Thoracic aorta (tissue), 2 donors: ENCODE results near the gene ETV1. TPM values are rescaled to one million over a fixed set of nuclear protein-coding genes. Genes with fewer than 3 reads are reported as not detected.

Experiments
- ATAC-seq: fragments of 150-250 bp; one replicate; pipeline ENCODE4 v1.8.0; 2017; ENCODE audit warnings: low read depth; ENCODE audit not compliant: insufficient number of reproducible peaks, low FRiP score
- DNase-seq: peaks from one replicate; pipeline ENCODE4 v3.0.0-alpha.2; 2020; ENCODE audit warnings: low spot score
- H3K27ac ChIP-seq, 2 donors: fragments of 200-600 bp; sonication (generic); 1 replicate in 1 of 2; 2 replicates in 1 of 2; pipeline ENCODE4 v1.5.1; 2016; ENCODE audit warnings: mild to moderate bottlenecking in 2 of 2, moderate library complexity in 2 of 2
- H3K27me3 ChIP-seq: fragments of 200-600 bp; sonication (generic); replicated peaks from 2 replicates; pipeline ENCODE4 v1.6.0; 2016; ENCODE audit warnings: mild to moderate bottlenecking; ENCODE audit not compliant: insufficient read depth
- H3K36me3 ChIP-seq: fragments of 200-600 bp; sonication (generic); one replicate; pipeline ENCODE4 v1.5.1; 2016
- H3K4me1 ChIP-seq, 2 donors: fragments of 200-600 bp; sonication (generic); 1 replicate in 1 of 2; 2 replicates in 1 of 2; pipeline versions ENCODE4 v1.5.1 to v1.6.0; 2016; ENCODE audit warnings: low read depth in 2 of 2, mild to moderate bottlenecking in 1 of 2; ENCODE audit not compliant: control insufficient read depth in 1 of 2
- H3K4me3 ChIP-seq: fragments of 200-600 bp; sonication (generic); 2 replicates; pipeline ENCODE4 v1.5.1; 2016; ENCODE audit warnings: mild to moderate bottlenecking
- H3K9me3 ChIP-seq: fragments of 200-600 bp; sonication (generic); 2 replicates; pipeline ENCODE4 v1.5.1; 2016
- total RNA-seq, 2 donors: library from RNA; depleted of rRNA; stranded (reverse); fragments of >200 nt; gene quantifications; one replicate each; pipeline versions ENCODE4 v1.1.0 to v1.2.3, GENCODE V29; 2016
- TF ChIP-seq, protein P1 (sequence below): fragments of 200-600 bp; sonication (generic); IDR thresholded peaks from one replicate; pipeline ENCODE4 v1.5.1; 2019; ENCODE audit warnings: antibody characterized with exemption

Gene ETV1
- total RNA-seq, 2 donors from 2014 or later = 5.9 to 8.7 TPM

DNA sequence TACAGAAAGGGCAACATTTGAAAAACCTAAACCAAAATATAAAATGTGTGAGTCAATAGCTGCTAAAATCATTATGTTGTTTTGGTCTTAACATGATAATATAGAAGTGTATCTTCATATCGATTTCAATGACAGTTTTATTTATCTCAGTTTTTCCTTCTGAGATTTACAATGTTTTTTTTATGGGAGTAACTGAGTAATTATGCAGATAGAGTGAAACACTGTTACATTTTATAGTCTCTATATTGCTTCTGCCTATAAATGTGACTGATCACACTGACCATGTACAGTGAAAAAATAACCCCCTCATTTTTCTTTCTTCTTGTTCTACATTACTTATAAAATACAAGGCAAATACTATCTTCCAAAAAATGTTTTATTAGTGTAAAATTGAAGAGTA is 81.6 kb downstream of the ETV1 start:
- Histone ChIP-seq H3K4me3 (no peak overlapping the region), H3K27me3 (no peaks in the 10 kb centered on the region), H3K9me3 (no peaks in the 10 kb centered on the region), H3K27ac (no peak overlapping the region), H3K36me3 (no peaks in the 10 kb centered on the region), H3K4me1 (no peaks in the 10 kb centered on the region)
- ATAC-seq = no peak
- DNase-seq = no peak
- TF ChIP-seq, protein P1, sequence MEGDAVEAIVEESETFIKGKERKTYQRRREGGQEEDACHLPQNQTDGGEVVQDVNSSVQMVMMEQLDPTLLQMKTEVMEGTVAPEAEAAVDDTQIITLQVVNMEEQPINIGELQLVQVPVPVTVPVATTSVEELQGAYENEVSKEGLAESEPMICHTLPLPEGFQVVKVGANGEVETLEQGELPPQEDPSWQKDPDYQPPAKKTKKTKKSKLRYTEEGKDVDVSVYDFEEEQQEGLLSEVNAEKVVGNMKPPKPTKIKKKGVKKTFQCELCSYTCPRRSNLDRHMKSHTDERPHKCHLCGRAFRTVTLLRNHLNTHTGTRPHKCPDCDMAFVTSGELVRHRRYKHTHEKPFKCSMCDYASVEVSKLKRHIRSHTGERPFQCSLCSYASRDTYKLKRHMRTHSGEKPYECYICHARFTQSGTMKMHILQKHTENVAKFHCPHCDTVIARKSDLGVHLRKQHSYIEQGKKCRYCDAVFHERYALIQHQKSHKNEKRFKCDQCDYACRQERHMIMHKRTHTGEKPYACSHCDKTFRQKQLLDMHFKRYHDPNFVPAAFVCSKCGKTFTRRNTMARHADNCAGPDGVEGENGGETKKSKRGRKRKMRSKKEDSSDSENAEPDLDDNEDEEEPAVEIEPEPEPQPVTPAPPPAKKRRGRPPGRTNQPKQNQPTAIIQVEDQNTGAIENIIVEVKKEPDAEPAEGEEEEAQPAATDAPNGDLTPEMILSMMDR = no peak

DNA sequence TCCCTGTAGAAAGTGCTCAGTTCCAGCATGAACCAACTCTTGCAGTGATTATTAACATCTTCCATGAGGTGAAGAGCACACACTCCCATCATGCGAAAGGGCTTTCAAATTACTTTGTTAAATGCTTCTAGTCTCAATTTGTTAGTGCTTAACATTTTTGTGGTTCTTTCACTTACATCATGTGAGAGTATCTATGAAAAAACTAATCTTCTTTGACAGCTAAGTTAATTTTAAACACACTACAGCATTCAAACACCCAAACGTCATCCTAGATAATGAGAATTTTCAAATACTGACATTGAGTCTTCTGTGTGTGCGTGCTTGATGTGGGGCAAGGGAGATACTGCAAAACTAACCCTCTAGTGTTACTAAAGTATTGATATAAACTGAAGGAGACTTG is 84.8 kb downstream of the ETV1 start:
- H3K9me3 ChIP-seq = no peaks in the 10 kb centered on the region
- no peaks in the 10 kb centered on the region for H3K36me3 ChIP-seq
- no peaks in the 10 kb centered on the region for H3K27me3 ChIP-seq
- no peak overlapping the region for H3K27ac ChIP-seq
- ATAC-seq (no peak), DNase-seq (no peak)
- no peak overlapping the region for H3K4me3 ChIP-seq
- TF ChIP-seq, protein P1 = no peak
- no peaks in the 10 kb centered on the region for H3K4me1 ChIP-seq

DNA sequence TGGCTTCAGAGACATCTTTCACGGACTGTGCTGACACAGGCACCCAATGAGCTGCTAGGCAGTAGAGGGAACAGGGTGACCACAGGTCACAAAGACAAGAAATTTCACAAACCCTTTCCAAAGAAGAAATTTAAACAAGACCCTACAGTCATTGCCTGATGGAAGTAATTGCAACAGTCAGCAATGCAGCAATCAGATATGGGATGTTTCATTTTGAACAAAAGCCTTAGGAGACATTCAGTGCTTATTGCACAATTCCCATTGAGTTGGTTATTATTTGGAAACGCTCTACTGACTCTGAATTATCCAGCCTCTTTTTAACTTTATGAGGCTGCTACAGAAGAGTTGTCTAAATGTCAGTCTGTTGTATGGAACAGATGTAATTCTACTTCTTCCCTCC is 85.5 kb downstream of the ETV1 start:
- DNase-seq (no peak), ATAC-seq (no peak)
- Histone ChIP-seq H3K27me3 (no peaks in the 10 kb centered on the region), H3K4me3 (no peak overlapping the region), H3K9me3 (no peaks in the 10 kb centered on the region), H3K27ac (no peak overlapping the region), H3K4me1 (no peaks in the 10 kb centered on the region), H3K36me3 (no peaks in the 10 kb centered on the region)
- TF ChIP-seq, protein P1 = no peak

DNA sequence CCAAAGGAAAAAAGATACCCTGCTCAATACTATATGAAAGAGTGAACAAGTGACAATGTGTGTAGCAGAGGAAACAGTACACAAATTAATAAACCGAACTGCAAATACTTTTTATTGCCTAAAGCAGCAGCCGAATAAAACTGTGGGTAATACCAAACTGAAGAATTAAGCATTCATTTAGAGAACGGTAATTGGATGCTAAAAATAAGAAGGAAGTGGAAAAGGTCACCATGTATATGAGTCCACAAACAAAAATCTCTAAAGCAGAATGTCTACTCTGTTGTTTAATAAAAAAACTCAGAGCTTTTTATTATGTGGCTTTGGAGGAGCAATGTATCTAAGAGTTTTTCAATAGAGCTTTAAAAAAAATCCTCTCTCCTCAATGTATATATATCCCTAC is 87.9 kb downstream of the ETV1 start:
- no peaks in the 10 kb centered on the region for H3K36me3 ChIP-seq
- ATAC-seq (no peak), DNase-seq (no peak)
- TF ChIP-seq, protein P1 = no peak
- H3K9me3 ChIP-seq = no peaks in the 10 kb centered on the region
- H3K4me1 ChIP-seq = no peaks in the 10 kb centered on the region
- no peaks in the 10 kb centered on the region for H3K27me3 ChIP-seq
- no peak overlapping the region for H3K27ac ChIP-seq
- no peak overlapping the region for H3K4me3 ChIP-seq

DNA sequence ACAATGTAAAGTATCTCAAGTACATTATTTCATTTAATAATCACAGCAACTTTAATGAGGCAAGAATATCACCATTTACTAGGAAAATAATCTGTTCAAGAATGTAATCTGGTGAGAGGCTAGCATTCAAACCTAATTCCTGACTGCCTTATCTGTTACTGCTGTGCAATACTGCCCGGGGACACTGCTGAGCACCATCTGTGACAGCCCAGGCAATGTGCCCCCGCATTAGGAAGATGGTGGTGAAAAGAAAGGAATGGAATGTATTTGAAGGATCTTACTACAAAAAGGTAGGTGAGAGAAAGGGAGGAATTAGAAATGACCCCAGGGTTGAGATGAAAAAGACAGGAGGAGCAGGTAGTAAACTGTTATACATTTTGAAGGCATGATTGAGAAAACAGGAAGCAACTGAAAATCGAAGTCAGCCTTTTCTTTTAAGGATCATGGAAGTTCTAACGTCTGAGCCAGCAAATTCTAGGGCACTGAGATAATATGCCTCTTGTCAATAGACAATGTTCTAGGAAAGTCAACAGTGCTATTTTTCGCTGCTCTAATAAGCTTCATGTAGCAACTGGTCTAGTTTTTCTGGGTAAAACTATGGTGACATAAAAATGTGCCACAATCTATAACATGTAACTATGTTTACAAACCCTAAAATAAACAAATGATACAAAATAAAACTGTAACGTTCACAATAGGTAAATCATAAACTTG is 90.4 kb downstream of the ETV1 start:
- DNase-seq = no peak
- no peaks in the 10 kb centered on the region for H3K9me3 ChIP-seq
- no peak for ATAC-seq
- TF ChIP-seq, protein P1 = no peak
- no peak overlapping the region for H3K27ac ChIP-seq
- no peaks in the 10 kb centered on the region for H3K27me3 ChIP-seq
- no peaks in the 10 kb centered on the region for H3K36me3 ChIP-seq
- no peak overlapping the region for H3K4me3 ChIP-seq
- no peaks in the 10 kb centered on the region for H3K4me1 ChIP-seq
